H1 (cell line): ENCODE results near the gene THEM5. TPM values are rescaled to one million over a fixed set of nuclear protein-coding genes. Genes with fewer than 3 reads are reported as not detected.

Experiments
- CTCF ChIA-PET: fragments of 300-600 bp; sonication (Branson Sonifier 250); formaldehyde crosslinking; loops from one replicate; lab custom pipeline; 2021; ENCODE audit not compliant: partially characterized antibody; lab: Charles Lee
- POLR2A ChIA-PET: fragments of 300-600 bp; sonication (Branson Sonifier 250); formaldehyde crosslinking; loops from one replicate; lab custom pipeline; 2021; ENCODE audit warnings: inconsistent platforms; ENCODE audit not compliant: partially characterized antibody; lab: Charles Lee
- DNase-seq, 2 experiments: peaks; one replicate each; pipeline versions ENCODE4 v3.0.0 to v3.0.0-alpha.2; 2010 to 2022; ENCODE audit warnings: low spot score in 2 of 2, low read depth in 1 of 2, mixed read lengths in 1 of 2
- FAIRE-seq: peaks from 2 replicates; lab custom pipeline; 2011; peaks lifted over from hg19 to GRCh38; lab: Jason Lieb, UNC
- H2AFZ ChIP-seq: 2 replicates; pipeline ENCODE4 v1.8.1; 2012; ENCODE audit warnings: low read length, inconsistent platforms
- H2AK5ac ChIP-seq: 2 replicates; pipeline ENCODE4 v1.6.1; 2013; ENCODE audit warnings: low read depth, low read length
- H2BK120ac ChIP-seq: replicated peaks from 2 replicates; pipeline ENCODE3; 2013; ENCODE audit warnings: low read depth, low read length, inconsistent platforms
- H2BK12ac ChIP-seq: 2 replicates; pipeline ENCODE4 v1.6.1; 2013; ENCODE audit warnings: low read depth, low read length
- H2BK15ac ChIP-seq: 2 replicates; pipeline ENCODE4 v1.6.1; 2013; ENCODE audit warnings: low read length
- H2BK20ac ChIP-seq: 2 replicates; pipeline ENCODE4 v1.6.1; 2013; ENCODE audit warnings: low read length
- H2BK5ac ChIP-seq: 2 replicates; pipeline ENCODE4 v1.6.1; 2013; ENCODE audit warnings: low read depth, low read length
- H3K14ac ChIP-seq: 2 replicates; pipeline ENCODE4 v1.6.1; 2013; ENCODE audit warnings: inconsistent platforms; ENCODE audit not compliant: insufficient read length
- H3K18ac ChIP-seq: 2 replicates; pipeline ENCODE4 v1.6.1; 2013; ENCODE audit warnings: low read length; ENCODE audit errors: extremely low read depth
- H3K23ac ChIP-seq: 2 replicates; pipeline ENCODE4 v1.6.1; 2013; ENCODE audit warnings: inconsistent platforms; ENCODE audit not compliant: insufficient read length
- H3K23me2 ChIP-seq: 2 replicates; pipeline ENCODE4 v1.6.1; 2013; ENCODE audit warnings: low read depth, low read length
- H3K27ac ChIP-seq: 2 replicates; pipeline ENCODE4 v1.6.1; 2011; ENCODE audit warnings: low read depth, low read length, inconsistent platforms
- H3K27me3 ChIP-seq, 4 experiments: replicated peaks in 1 of 4; 1 replicate in 1 of 4; 2 replicates in 3 of 4; pipeline versions ENCODE4 v1.6.1 to v1.8.1; 2011 to 2013; ENCODE audit warnings: low read length in 3 of 4, mild to moderate bottlenecking in 3 of 4, inconsistent platforms in 2 of 4, mixed read lengths in 2 of 4, moderate library complexity in 1 of 4; ENCODE audit not compliant: control insufficient read depth in 3 of 4, insufficient read depth in 3 of 4; ENCODE audit errors: extremely low read depth in 1 of 4
- H3K36me3 ChIP-seq, 4 experiments: 2 replicates each; pipeline versions ENCODE4 v1.6.1 to v1.8.1; 2011 to 2013; ENCODE audit warnings: mild to moderate bottlenecking in 4 of 4, low read length in 3 of 4, moderate library complexity in 2 of 4, control low read depth in 1 of 4, inconsistent platforms in 1 of 4; ENCODE audit not compliant: insufficient read depth in 4 of 4, control insufficient read depth in 2 of 4
- H3K4ac ChIP-seq: replicated peaks from 2 replicates; pipeline ENCODE3; 2013; ENCODE audit warnings: low read length, low read depth, mixed read lengths, inconsistent platforms; ENCODE audit not compliant: insufficient read length
- H3K4me1 ChIP-seq, 4 experiments: replicated peaks in 1 of 4; 1 replicate in 1 of 4; 2 replicates in 3 of 4; pipeline versions ENCODE4 v1.6.1 to v1.8.1; 2011 to 2013; ENCODE audit warnings: low read length in 3 of 4, inconsistent platforms in 2 of 4, mixed read lengths in 1 of 4; ENCODE audit not compliant: insufficient read depth in 4 of 4, control insufficient read depth in 3 of 4
- H3K4me2 ChIP-seq, 2 experiments: 2 replicates each; pipeline versions ENCODE4 v1.6.1 to v1.8.1; 2011 to 2013; ENCODE audit warnings: low read depth in 2 of 2, low read length in 2 of 2, control low read depth in 1 of 2, inconsistent platforms in 1 of 2, mild to moderate bottlenecking in 1 of 2; ENCODE audit not compliant: insufficient read depth in 1 of 2
- H3K4me3 ChIP-seq, 4 experiments: fragments of 200-600, 300-600 bp in 1 of 4; sonication (generic), shearing (Covaris generic), sonication (Bioruptor Twin) in 1 of 4; 2 replicates each; pipeline versions ENCODE4 v1.5.1 to v1.8.1; 2011 to 2016; ENCODE audit warnings: low read length in 4 of 4, low read depth in 3 of 4, control low read depth in 2 of 4, inconsistent platforms in 2 of 4, mild to moderate bottlenecking in 2 of 4, mixed read lengths in 1 of 4, moderate library complexity in 1 of 4; ENCODE audit not compliant: insufficient read depth in 2 of 4; ENCODE audit errors: extremely low read depth in 1 of 4
- H3K56ac ChIP-seq: replicated peaks from 2 replicates; pipeline ENCODE3; 2013; ENCODE audit warnings: low read depth, mild to moderate bottlenecking, mixed read lengths, low read length, inconsistent platforms; ENCODE audit not compliant: insufficient read length
- H3K79me1 ChIP-seq: 2 replicates; pipeline ENCODE4 v1.6.1; 2013; ENCODE audit warnings: low read depth, low read length, control low read depth
- H3K79me2 ChIP-seq, 2 experiments: 2 replicates each; pipeline versions ENCODE4 v1.6.1 to v1.8.1; 2012 to 2013; ENCODE audit warnings: low read length in 2 of 2, mild to moderate bottlenecking in 2 of 2, inconsistent platforms in 1 of 2; ENCODE audit not compliant: insufficient read depth in 2 of 2, control insufficient read depth in 1 of 2
- H3K9ac ChIP-seq, 4 experiments: replicated peaks in 1 of 4; 1 replicate in 1 of 4; 2 replicates in 3 of 4; pipeline versions ENCODE4 v1.6.1 to v1.8.1; 2011 to 2013; ENCODE audit warnings: low read depth in 3 of 4, low read length in 3 of 4, control low read depth in 2 of 4, mild to moderate bottlenecking in 2 of 4, moderate library complexity in 2 of 4, inconsistent platforms in 1 of 4; ENCODE audit errors: extremely low read depth in 1 of 4
- H3K9me3 ChIP-seq, 2 experiments: 2 replicates each; pipeline versions ENCODE4 v1.6.1 to v1.8.1; 2012 to 2013; ENCODE audit warnings: mild to moderate bottlenecking in 2 of 2, moderate library complexity in 2 of 2, control low read depth in 1 of 2, inconsistent platforms in 1 of 2, low read depth in 1 of 2, low read length in 1 of 2, mixed read lengths in 1 of 2; ENCODE audit not compliant: insufficient read depth in 2 of 2
- H4K20me1 ChIP-seq, 2 experiments: replicated peaks in 1 of 2; 2 replicates each; pipeline versions ENCODE3 to v1.8.1; 2011 to 2013; ENCODE audit warnings: inconsistent platforms in 2 of 2, low read length in 2 of 2, mild to moderate bottlenecking in 1 of 2; ENCODE audit not compliant: insufficient read depth in 2 of 2, control insufficient read depth in 1 of 2
- H4K5ac ChIP-seq: 2 replicates; pipeline ENCODE4 v1.6.1; 2013; ENCODE audit warnings: low read length, low read depth, mixed read lengths, inconsistent platforms; ENCODE audit not compliant: insufficient read length
- H4K8ac ChIP-seq: 2 replicates; pipeline ENCODE4 v1.8.0; 2013; ENCODE audit warnings: mild to moderate bottlenecking, moderate library complexity, low read length, inconsistent platforms; ENCODE audit not compliant: insufficient read depth; ENCODE audit errors: extremely low read depth
- H4K91ac ChIP-seq: replicated peaks from 2 replicates; pipeline ENCODE3; 2013; ENCODE audit warnings: low read length, mixed read lengths, inconsistent platforms; ENCODE audit not compliant: insufficient read length
- BCL11A ChIP-seq, 2 experiments: IDR thresholded peaks; one replicate each; pipeline ENCODE4 v1.6.1; 2011; ENCODE audit warnings: low read depth in 2 of 2, low read length in 2 of 2, mild to moderate bottlenecking in 2 of 2
- CBX8 ChIP-seq: fragments of 300-800, 300-1000 bp; sonication (generic); IDR thresholded peaks from 2 replicates; pipeline ENCODE4 v1.7.1; 2016; ENCODE audit warnings: low read depth, low read length, borderline replicate concordance
- FOSL1 ChIP-seq: IDR thresholded peaks from 2 replicates; pipeline ENCODE4 v1.6.1; 2011; ENCODE audit warnings: mild to moderate bottlenecking, low read depth, low read length, moderate library complexity; ENCODE audit not compliant: insufficient read depth
- RFX5 ChIP-seq: IDR thresholded peaks from 2 replicates; pipeline ENCODE4 v1.6.1; 2011; ENCODE audit warnings: low read depth, low read length, improper control_type of control experiment, borderline replicate concordance
- SP1 ChIP-seq: IDR thresholded peaks from 2 replicates; pipeline ENCODE4 v1.6.1; 2011; ENCODE audit warnings: low read depth, low read length
- WGBS, 2 experiments: shearing (Covaris generic) in 1 of 2; methylation state at CpG; one replicate each; pipeline versions ENCODE4 v1.1.6 to v1.1.7; 2013 to 2015; ENCODE audit warnings: low lambda C conversion rate in 2 of 2, mixed read lengths in 2 of 2, inconsistent platforms in 1 of 2, low coverage in 1 of 2, missing lambda C conversion rate in 1 of 2; ENCODE audit not compliant: insufficient replicate concordance in 2 of 2, insufficient coverage in 1 of 2, insufficient read length in 1 of 2; ENCODE audit errors: extremely low coverage in 1 of 2, missing lambda C conversion rate in 1 of 2; 5-methylcytosine and 5-hydroxymethylcytosine counted together
- polyA plus RNA-seq, 7 experiments: library from polyadenylated mRNA; depleted of rRNA in 3 of 7; stranded (reverse) in 5 of 7; unstranded in 2 of 7; fragments of >200 nt in 5 of 7; fragments of 200-250 nt in 2 of 7; gene quantifications; 1 replicate in 5 of 7; 2 replicates in 1 of 7; 4 replicates in 1 of 7; pipeline versions ENCODE4 v1.2.1 to v1.2.3, GENCODE V29; 2011 to 2013; ENCODE audit warnings: missing spikeins in 2 of 7, mixed read lengths in 2 of 7
- total RNA-seq: library from RNA; stranded (reverse); fragmentation: NEBNext Ultra II Directional; extraction: Animal tissue kit (Norgen Biotek cat#: 25700); gene quantifications from 2 replicates; pipeline ENCODE4 v1.2.1, GENCODE V29; 2021

Gene THEM5
- total and polyA plus RNA-seq, 2 of the 8 experiments (the other 6 are each of a cell fraction or from before 2014, with no cell fraction given) = not detected

GRCh38 chr1:151891512-151891911 is 38.0 kb upstream of the THEM5 start:
- no peaks in the 10 kb centered on the region for H3K4me1 ChIP-seq
- TF ChIP-seq SP1 (no peak), FOSL1 (no peak), BCL11A (IDR thresholded peaks at IDR 0.05; ENCODE audit: low read depth in 2 of 2, low read length in 2 of 2) (no peak), CBX8 (no peak), RFX5 (no peak)
- no peaks in the 10 kb centered on the region for H3K23me2 ChIP-seq
- no peak overlapping the region for H2BK120ac ChIP-seq
- H2BK20ac ChIP-seq = no peak overlapping the region
- H4K8ac ChIP-seq = no peak overlapping the region
- H3K4me2 ChIP-seq = no peak overlapping the region
- 0 out of 4 replicates have a peak, but pooled peaks cover 0 to 5% of the 10 kb centered on the region in 2 experiments for H3K9me3 ChIP-seq
- H4K91ac ChIP-seq = no peak overlapping the region
- H4K20me1 ChIP-seq = no peaks in the 10 kb centered on the region
- no peak overlapping the region for H2BK15ac ChIP-seq
- 88% methylated on average over 3 of the region's 3 CpGs; no CpG with 5 or more reads in 1 of the 2 experiments for WGBS, 2 experiments
- H3K56ac ChIP-seq = no peak overlapping the region
- H3K14ac ChIP-seq = no peak overlapping the region
- H3K4me3 ChIP-seq = no peak overlapping the region
- no peak overlapping the region for H2AK5ac ChIP-seq
- CTCF ChIA-PET = interaction anchor here (1.0 to 1.7 kb wide), 3 partner anchors 12 to 45 kb away, joined by 3 to 6 read pairs (median 4); no protein-coding TSS in a partner anchor
- no peak overlapping the region for H3K27ac ChIP-seq
- no peak overlapping the region for H2AFZ ChIP-seq
- H3K79me2 ChIP-seq = no peaks in the 10 kb centered on the region
- no peak overlapping the region for H3K18ac ChIP-seq
- H3K4ac ChIP-seq = no peak overlapping the region
- H3K79me1 ChIP-seq = no peaks in the 10 kb centered on the region
- no peak overlapping the region for H2BK5ac ChIP-seq
- peaks cover 0 to 10% (median 1%) of the 10 kb centered on the region in 4 experiments; a peak in 5 of 8 replicates for H3K36me3 ChIP-seq
- POLR2A ChIA-PET = no interaction called here
- H3K27me3 ChIP-seq = no peaks in the 10 kb centered on the region
- H2BK12ac ChIP-seq = no peak overlapping the region
- H3K23ac ChIP-seq = no peak overlapping the region
- FAIRE-seq (no peak), DNase-seq (no peak)
- no peak overlapping the region for H3K9ac ChIP-seq
- H4K5ac ChIP-seq = no peak overlapping the region
